Neutrophil (primary cell): ENCODE measurements around the gene CDK1.

Experiments used
- H3K27ac ChIP-seq: fragments of 200-600 bp; sonication (generic); 2 replicates; pipeline ENCODE4 v1.5.1; 2016; ENCODE audit warnings: mild to moderate bottlenecking, moderate library complexity
- H3K27me3 ChIP-seq: fragments of 200-600 bp; sonication (generic); 2 replicates; pipeline ENCODE4 v1.6.0; 2016; ENCODE audit warnings: mild to moderate bottlenecking
- H3K36me3 ChIP-seq: fragments of 200-600 bp; sonication (generic); 2 replicates; pipeline ENCODE4 v1.5.1; 2017
- H3K4me1 ChIP-seq, 2 experiments: fragments of 200-600 bp in 1 of 2; sonication (generic) in 1 of 2; 1 replicate in 1 of 2; 2 replicates in 1 of 2; pipeline versions ENCODE4 v1.5.1 to v1.6.1; 2013 to 2016; ENCODE audit warnings: low read depth in 1 of 2, low read length in 1 of 2, mild to moderate bottlenecking in 1 of 2, moderate library complexity in 1 of 2; ENCODE audit not compliant: control insufficient read depth in 1 of 2, insufficient read depth in 1 of 2
- H3K4me3 ChIP-seq, 2 experiments: fragments of 200-600 bp in 1 of 2; sonication (generic) in 1 of 2; 1 replicate in 1 of 2; 2 replicates in 1 of 2; pipeline ENCODE4 v1.5.1; 2013 to 2016; ENCODE audit warnings: low read depth in 1 of 2, low read length in 1 of 2, mild to moderate bottlenecking in 1 of 2, moderate library complexity in 1 of 2
- H3K9me3 ChIP-seq: fragments of 200-600 bp; sonication (generic); 2 replicates; pipeline ENCODE4 v1.5.1; 2016
- TF ChIP-seq, protein P1 (sequence below): fragments of 200-600 bp; sonication (generic); IDR thresholded peaks from 2 replicates; pipeline ENCODE4 v1.5.1; 2016; ENCODE audit warnings: antibody characterized with exemption

The CDK1 gene

GRCh38 chr10:60778214-60778970, at the start of gene CDK1:
CDK1 (plus strand) TSS chr10:60778478; CDS start chr10:60780166, 1,688 bp downstream.
- TF ChIP-seq, protein P1, sequence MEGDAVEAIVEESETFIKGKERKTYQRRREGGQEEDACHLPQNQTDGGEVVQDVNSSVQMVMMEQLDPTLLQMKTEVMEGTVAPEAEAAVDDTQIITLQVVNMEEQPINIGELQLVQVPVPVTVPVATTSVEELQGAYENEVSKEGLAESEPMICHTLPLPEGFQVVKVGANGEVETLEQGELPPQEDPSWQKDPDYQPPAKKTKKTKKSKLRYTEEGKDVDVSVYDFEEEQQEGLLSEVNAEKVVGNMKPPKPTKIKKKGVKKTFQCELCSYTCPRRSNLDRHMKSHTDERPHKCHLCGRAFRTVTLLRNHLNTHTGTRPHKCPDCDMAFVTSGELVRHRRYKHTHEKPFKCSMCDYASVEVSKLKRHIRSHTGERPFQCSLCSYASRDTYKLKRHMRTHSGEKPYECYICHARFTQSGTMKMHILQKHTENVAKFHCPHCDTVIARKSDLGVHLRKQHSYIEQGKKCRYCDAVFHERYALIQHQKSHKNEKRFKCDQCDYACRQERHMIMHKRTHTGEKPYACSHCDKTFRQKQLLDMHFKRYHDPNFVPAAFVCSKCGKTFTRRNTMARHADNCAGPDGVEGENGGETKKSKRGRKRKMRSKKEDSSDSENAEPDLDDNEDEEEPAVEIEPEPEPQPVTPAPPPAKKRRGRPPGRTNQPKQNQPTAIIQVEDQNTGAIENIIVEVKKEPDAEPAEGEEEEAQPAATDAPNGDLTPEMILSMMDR: no peak
- no peaks in the 10 kb centered on the region for H3K36me3 ChIP-seq
- peak within 1 kb of the TSS; percentile 35 for H3K27ac ChIP-seq
- H3K27me3 ChIP-seq: no peaks in the 10 kb centered on the region
- H3K4me3 ChIP-seq: peak within 1 kb of the TSS; percentile 65
- H3K4me1 ChIP-seq: peaks cover 14 to 17% of the 10 kb centered on the region in 2 experiments
- no peaks in the 10 kb centered on the region for H3K9me3 ChIP-seq

GRCh38 chr10:60729106-60729505, 49.2 kb upstream of the CDK1 start:
- Histone ChIP-seq H3K36me3 (no peaks in the 10 kb centered on the region), H3K4me3 (no peak overlapping the region), H3K27ac (no peak overlapping the region), H3K4me1 (peaks cover 0 to 15% of the 10 kb centered on the region in 2 experiments), H3K27me3 (peaks cover 81% of the 10 kb centered on the region), H3K9me3 (no peaks in the 10 kb centered on the region)
- TF ChIP-seq, protein P1: no peak

GRCh38 chr10:60731134-60731885, 47.0 kb upstream of the CDK1 start:
- Histone ChIP-seq H3K27ac (no peak overlapping the region), H3K4me3 (no peak overlapping the region), H3K36me3 (no peaks in the 10 kb centered on the region), H3K4me1 (peaks cover 0 to 15% of the 10 kb centered on the region in 2 experiments), H3K9me3 (no peaks in the 10 kb centered on the region), H3K27me3 (peaks cover 99% of the 10 kb centered on the region)
- TF ChIP-seq, protein P1: no peak

- Histone ChIP-seq H3K4me1 (peaks cover 0 to 15% of the 10 kb centered on the region in 2 experiments), H3K36me3 (no peaks in the 10 kb centered on the region), H3K27me3 (peaks cover 99% of the 10 kb centered on the region), H3K4me3 (peak overlapping the region; percentile 19 to 44), H3K27ac (no peak overlapping the region), H3K9me3 (no peaks in the 10 kb centered on the region)
- TF ChIP-seq, protein P1: no peak
These were observed 46.0 kb upstream of the CDK1 start for GRCh38 chr10:60732198-60732806.

GRCh38 chr10:60732807-60733516, 45.3 kb upstream of the CDK1 start:
- Histone ChIP-seq H3K4me3 (peak overlapping the region; percentile 19 to 44), H3K27ac (no peak overlapping the region), H3K9me3 (no peaks in the 10 kb centered on the region), H3K4me1 (peaks cover 0 to 15% of the 10 kb centered on the region in 2 experiments), H3K36me3 (no peaks in the 10 kb centered on the region), H3K27me3 (peaks cover 96% of the 10 kb centered on the region)
- TF ChIP-seq, protein P1: no peak
